Tibial artery (tissue), 4 donors: ENCODE data around the gene KLHDC8B.
"Not testable (repeated sequence)": the region's sequence is repeated elsewhere in the genome, so short reads cannot be mapped to it uniquely, and the experiment has no call there.

Source experiments
- DNase-seq, 2 donors: peaks; one replicate each; pipeline ENCODE4 v3.0.0-alpha.2; 2019
- H3K27ac ChIP-seq, 2 donors: fragments of 200-600 bp; sonication (generic) in 1 of 2; 1 replicate in 1 of 2; 2 replicates in 1 of 2; pipeline ENCODE4 v1.5.1; 2018 to 2019; ENCODE audit warnings: mild to moderate bottlenecking in 1 of 2
- H3K27me3 ChIP-seq, 2 donors: fragments of 200-600 bp; sonication (generic) in 1 of 2; one replicate each; pipeline versions ENCODE4 v1.5.1 to v1.6.0; 2016 to 2019
- H3K36me3 ChIP-seq, 3 donors: fragments of 200-600 bp; sonication (generic) in 2 of 3; one replicate each; pipeline ENCODE4 v1.5.1; 2016 to 2019; ENCODE audit warnings: mild to moderate bottlenecking in 2 of 3
- H3K4me1 ChIP-seq, 4 donors: fragments of 200-600 bp; sonication (generic) in 2 of 4; 1 replicate in 3 of 4; 2 replicates in 1 of 4; pipeline ENCODE4 v1.5.1; 2016 to 2019
- H3K4me3 ChIP-seq, 2 donors: fragments of 200-600 bp; sonication (generic) in 1 of 2; 1 replicate in 1 of 2; 2 replicates in 1 of 2; pipeline ENCODE4 v1.5.1; 2018 to 2019; ENCODE audit warnings: mild to moderate bottlenecking in 2 of 2
- H3K9me3 ChIP-seq, 3 donors: fragments of 200-600 bp; sonication (generic) in 1 of 3; one replicate each; pipeline ENCODE4 v1.5.1; 2016 to 2019
- intact Hi-C: fragments of 100-400 bp; cut with DNase I; formaldehyde crosslinking; loops from one replicate; pipeline ENCODE4 v1.15.0; 2023; ENCODE audit warnings: low total_unique reads
- TF ChIP-seq, protein P1 (sequence below), 2 experiments: fragments of 200-600 bp in 1 of 2; fragments of 450-650 bp in 1 of 2; IDR thresholded peaks; one replicate each; pipeline ENCODE4 v1.5.1; 2017 to 2019; ENCODE audit warnings: antibody characterized with exemption in 2 of 2, mild to moderate bottlenecking in 1 of 2, moderate library complexity in 1 of 2

KLHDC8B gene

DNA sequence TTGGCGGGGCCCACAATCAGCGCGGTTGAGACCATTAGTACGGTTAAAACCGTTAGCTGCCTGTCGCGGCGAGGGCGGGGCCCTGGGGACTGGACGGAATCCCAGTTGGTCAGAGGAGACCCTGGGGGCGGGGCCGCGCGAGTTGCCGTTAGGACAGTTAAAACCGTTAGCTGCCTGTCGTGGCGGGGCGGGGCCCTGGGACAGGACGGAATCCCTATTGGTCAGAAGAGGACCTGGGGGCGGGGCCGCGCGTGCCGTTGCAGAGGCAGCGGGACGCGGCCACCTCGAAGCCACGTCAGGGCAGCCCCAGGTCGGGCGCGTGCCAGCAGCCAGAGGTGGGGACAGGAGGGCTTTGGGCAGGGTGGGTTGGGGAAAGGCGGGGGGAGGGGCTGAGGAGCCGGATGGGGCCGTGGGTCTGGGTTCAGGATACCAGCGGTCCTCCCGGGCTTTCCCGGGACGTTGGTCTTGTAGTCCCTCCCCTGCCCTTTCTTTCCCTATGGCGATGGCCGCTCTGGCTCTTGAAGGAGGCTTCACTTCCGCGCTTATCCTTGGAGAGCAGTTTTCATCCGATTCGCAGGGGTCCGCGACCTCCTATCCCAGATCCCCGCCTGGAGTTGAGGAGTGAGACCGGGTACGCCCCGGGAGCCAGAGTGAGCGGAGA, 28.0 kb downstream of the KLHDC8B start:
- H3K27ac ChIP-seq: peak overlapping the region in 1 of 2 donors; percentile 71

DNA sequence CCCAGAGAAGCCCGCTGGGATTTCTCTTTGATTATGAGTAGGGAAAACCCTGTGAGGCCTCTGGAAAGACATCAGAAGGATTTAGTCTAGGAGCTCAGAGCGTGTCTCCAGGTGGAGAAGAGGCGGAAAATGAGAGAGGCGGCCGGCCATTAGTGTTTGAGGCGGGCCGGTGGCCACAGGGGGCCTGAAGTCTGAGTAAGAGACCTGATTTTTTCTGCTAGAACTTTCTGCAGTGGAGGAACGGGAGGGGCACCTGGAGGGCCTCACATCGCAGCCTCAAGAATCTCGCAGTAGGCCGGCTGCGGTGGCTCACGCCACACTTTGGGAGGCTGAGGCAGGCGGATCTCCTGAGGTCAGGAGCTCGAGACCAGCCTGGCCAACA, 28.5 kb downstream of the KLHDC8B start:
- Histone ChIP-seq H3K9me3 (no peaks in the 10 kb centered on the region), H3K36me3 (no peaks in the 10 kb centered on the region), H3K4me1 (peaks cover 0 to 11% (median 5%) of the 10 kb centered on the region in 4 donors), H3K27ac (peak overlapping the region in 1 of 2 donors; percentile 71), H3K4me3 (peak overlapping the region; percentile 56 to 60), H3K27me3 (peaks cover 0 to 5% of the 10 kb centered on the region in 2 donors)
- no peak for DNase-seq
- TF ChIP-seq, protein P1, sequence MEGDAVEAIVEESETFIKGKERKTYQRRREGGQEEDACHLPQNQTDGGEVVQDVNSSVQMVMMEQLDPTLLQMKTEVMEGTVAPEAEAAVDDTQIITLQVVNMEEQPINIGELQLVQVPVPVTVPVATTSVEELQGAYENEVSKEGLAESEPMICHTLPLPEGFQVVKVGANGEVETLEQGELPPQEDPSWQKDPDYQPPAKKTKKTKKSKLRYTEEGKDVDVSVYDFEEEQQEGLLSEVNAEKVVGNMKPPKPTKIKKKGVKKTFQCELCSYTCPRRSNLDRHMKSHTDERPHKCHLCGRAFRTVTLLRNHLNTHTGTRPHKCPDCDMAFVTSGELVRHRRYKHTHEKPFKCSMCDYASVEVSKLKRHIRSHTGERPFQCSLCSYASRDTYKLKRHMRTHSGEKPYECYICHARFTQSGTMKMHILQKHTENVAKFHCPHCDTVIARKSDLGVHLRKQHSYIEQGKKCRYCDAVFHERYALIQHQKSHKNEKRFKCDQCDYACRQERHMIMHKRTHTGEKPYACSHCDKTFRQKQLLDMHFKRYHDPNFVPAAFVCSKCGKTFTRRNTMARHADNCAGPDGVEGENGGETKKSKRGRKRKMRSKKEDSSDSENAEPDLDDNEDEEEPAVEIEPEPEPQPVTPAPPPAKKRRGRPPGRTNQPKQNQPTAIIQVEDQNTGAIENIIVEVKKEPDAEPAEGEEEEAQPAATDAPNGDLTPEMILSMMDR (IDR thresholded peaks at IDR 0.05): no peak
- intact Hi-C loops: no loop called here

More for the DNA sequence above, 28.0 kb downstream of the KLHDC8B start:
- TF ChIP-seq, protein P1 (IDR thresholded peaks at IDR 0.05): no peak
- intact Hi-C loops: no loop called here
- peak overlapping the region; percentile 56 to 60 for H3K4me3 ChIP-seq
- H3K9me3 ChIP-seq: no peaks in the 10 kb centered on the region
- H3K27me3 ChIP-seq: peaks cover 0 to 5% of the 10 kb centered on the region in 2 donors
- peaks cover 0 to 11% (median 5%) of the 10 kb centered on the region in 4 donors for H3K4me1 ChIP-seq
- DNase-seq: peak; percentile 84 to 95
- no peaks in the 10 kb centered on the region for H3K36me3 ChIP-seq

DNA sequence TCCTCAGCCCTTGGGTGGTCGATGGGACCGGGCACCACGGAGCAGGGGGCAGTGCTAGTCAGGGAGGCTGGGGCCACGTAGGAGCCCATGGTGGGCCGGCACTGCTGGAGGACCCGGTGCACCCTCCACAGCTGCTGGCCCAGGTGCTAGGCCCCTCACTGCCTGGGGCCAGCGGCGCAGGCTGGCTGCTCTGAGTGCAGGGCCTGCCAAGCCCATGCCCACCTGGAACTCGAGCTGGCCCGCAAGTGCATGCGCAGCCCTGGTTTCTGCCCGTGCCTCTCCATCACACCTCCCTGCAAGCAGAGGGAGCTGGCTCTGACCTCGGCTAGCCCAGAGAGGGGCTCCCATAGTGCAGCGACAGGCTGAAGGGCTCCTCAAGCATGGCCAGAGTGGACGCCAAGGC, 42.1 kb downstream of the KLHDC8B start:
- no peak overlapping the region for H3K4me3 ChIP-seq
- H3K9me3 ChIP-seq: peaks cover 0 to 5% (median 0%) of the 10 kb centered on the region in 3 donors
- intact Hi-C loops: no loop called here
- no peak overlapping the region for H3K27ac ChIP-seq
- peaks cover 0 to 10% (median 4%) of the 10 kb centered on the region in 3 donors for H3K36me3 ChIP-seq
- no peaks in the 10 kb centered on the region for H3K27me3 ChIP-seq
- no peak for DNase-seq
- TF ChIP-seq, protein P1 (IDR thresholded peaks at IDR 0.05): no peak
- peaks cover 0 to 10% (median 4%) of the 10 kb centered on the region in 4 donors for H3K4me1 ChIP-seq

DNA sequence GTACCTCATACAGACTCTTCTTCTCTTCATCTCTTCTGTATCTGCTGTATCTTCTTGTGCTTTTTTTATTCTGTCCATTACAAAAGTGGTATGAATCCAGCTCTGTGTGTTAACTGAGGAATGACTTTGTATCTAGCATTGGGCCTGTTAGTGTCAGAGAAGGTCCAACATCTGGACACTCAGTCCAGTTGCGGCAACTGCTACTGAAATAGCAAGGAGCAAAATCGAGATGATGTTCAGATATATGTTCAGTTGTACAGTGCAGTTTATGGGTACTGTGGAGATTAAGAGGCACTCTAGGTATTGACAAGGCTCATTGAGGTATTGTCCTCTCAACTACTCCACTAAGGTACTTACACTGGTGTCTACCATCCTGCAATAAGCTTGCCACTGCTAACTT, 42.6 kb downstream of the KLHDC8B start:
- intact Hi-C loops: no loop called here
- Histone ChIP-seq H3K4me3 (no peak overlapping the region), H3K27me3 (no peaks in the 10 kb centered on the region), H3K27ac (no peak overlapping the region), H3K4me1 (peaks cover 0 to 14% (median 6%) of the 10 kb centered on the region in 4 donors), H3K9me3 (peaks cover 0 to 5% (median 0%) of the 10 kb centered on the region in 3 donors), H3K36me3 (peaks cover 0 to 10% (median 4%) of the 10 kb centered on the region in 3 donors)
- no peak for DNase-seq
- TF ChIP-seq, protein P1 (IDR thresholded peaks at IDR 0.05): no peak

DNA sequence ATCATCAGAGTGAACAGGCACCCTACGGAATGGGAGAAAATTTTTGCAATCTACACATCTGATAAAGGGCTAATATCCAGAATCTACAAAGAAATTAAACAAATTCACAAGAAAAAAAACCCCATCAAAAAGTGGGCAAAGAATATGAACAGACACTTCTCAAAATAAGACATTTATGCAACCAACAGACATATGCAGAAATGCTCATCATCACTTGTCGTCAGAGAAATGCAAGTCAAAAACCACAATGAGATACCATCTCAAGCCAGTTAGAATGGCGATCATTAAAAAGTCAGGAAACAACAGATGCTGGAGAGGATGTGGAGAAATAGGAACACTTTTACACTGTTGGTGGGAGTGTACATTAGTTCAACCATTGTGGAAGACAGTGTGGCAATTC, 45.3 kb downstream of the KLHDC8B start:
- H3K27ac ChIP-seq, H3K27me3 ChIP-seq, H3K9me3 ChIP-seq, DNase-seq, H3K4me3 ChIP-seq, intact Hi-C loops: not testable (repeated sequence)
- peaks cover 0 to 10% (median 4%) of the 10 kb centered on the region in 3 donors for H3K36me3 ChIP-seq
- H3K4me1 ChIP-seq: peaks cover 0 to 15% (median 7%) of the 10 kb centered on the region in 4 donors

DNA sequence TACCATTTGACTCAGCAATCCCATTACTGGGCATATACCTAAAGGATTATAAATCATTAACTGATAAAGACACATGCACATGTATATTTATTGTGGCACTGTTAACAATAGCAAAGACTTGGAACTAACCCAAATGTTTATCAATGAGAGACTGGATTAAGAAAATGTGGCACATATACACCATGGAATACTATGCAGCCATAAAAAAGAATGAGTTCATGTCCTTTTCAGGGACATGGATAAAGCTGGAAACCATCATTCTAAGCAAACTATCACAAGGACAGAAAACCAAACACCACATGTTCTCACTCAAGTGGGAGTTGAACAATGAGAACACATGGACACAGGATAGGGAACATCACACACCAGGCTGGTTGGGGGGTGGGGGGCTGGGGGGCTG, 45.7 kb downstream of the KLHDC8B start:
- H3K27me3 ChIP-seq, H3K27ac ChIP-seq, intact Hi-C loops, DNase-seq, H3K4me3 ChIP-seq, H3K9me3 ChIP-seq: not testable (repeated sequence)
- Histone ChIP-seq H3K36me3 (peaks cover 0 to 10% (median 4%) of the 10 kb centered on the region in 3 donors), H3K4me1 (peaks cover 0 to 15% (median 7%) of the 10 kb centered on the region in 4 donors)
